ENCODE measurements around the gene PRKCQ.

- TF ChIP-seq POLR2A (IDR thresholded peaks at IDR 0.05) = no peak
- TF ChIP-seq, protein P1, sequence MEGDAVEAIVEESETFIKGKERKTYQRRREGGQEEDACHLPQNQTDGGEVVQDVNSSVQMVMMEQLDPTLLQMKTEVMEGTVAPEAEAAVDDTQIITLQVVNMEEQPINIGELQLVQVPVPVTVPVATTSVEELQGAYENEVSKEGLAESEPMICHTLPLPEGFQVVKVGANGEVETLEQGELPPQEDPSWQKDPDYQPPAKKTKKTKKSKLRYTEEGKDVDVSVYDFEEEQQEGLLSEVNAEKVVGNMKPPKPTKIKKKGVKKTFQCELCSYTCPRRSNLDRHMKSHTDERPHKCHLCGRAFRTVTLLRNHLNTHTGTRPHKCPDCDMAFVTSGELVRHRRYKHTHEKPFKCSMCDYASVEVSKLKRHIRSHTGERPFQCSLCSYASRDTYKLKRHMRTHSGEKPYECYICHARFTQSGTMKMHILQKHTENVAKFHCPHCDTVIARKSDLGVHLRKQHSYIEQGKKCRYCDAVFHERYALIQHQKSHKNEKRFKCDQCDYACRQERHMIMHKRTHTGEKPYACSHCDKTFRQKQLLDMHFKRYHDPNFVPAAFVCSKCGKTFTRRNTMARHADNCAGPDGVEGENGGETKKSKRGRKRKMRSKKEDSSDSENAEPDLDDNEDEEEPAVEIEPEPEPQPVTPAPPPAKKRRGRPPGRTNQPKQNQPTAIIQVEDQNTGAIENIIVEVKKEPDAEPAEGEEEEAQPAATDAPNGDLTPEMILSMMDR (IDR thresholded peaks at IDR 0.05) = no peak
Measured at GRCh38 chr10:6402349-6402709, 177.7 kb downstream of the PRKCQ start.

Data from uterus (tissue), 2 donors.